GM19035 (cell line): ENCODE measurements around the gene PURA.

Experiments used
- ATAC-seq: cut with Tn5 transposase; IDR thresholded peaks from one replicate; pipeline ENCODE4 v1.9.1; 2021; ENCODE audit not compliant: unreplicated experiment

PURA gene

DNA sequence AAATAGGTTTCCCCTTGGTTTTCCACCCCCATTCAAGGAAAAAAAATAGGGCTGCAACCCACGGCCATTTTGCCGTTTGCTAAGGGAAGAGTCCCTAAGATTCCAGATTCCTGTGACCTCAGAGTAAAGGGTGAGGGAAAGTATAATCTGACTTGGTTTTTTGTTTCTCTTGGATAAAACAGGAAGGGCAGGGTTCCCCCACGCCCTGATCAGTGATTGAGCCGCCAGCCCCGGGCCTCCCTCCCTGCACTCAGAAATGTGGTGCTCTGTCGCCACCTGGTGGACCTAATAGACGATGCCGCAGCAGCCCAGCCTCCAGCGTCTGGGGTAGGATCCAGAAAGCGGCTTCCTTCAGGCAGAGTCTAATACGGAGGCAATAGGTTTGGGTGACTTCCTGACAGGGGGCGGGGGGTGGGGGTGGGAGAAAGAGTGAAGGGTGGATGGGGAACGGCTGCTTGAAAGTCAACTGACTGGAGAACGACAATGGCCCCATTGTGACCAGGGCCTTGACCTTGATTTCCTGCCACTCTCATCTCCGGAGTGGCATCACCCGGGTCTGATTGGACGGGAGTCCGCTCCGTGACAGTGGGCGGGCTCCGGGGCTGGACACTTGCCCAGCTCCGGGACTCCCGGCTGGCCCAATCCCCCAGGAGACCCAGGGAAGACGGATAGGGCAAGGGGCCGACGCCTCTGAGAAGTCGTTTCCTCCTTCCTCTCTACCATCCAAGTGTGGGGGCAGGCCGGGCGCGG lies 43.3 kb downstream of the PURA start:
- ATAC-seq = peak; percentile 96

DNA sequence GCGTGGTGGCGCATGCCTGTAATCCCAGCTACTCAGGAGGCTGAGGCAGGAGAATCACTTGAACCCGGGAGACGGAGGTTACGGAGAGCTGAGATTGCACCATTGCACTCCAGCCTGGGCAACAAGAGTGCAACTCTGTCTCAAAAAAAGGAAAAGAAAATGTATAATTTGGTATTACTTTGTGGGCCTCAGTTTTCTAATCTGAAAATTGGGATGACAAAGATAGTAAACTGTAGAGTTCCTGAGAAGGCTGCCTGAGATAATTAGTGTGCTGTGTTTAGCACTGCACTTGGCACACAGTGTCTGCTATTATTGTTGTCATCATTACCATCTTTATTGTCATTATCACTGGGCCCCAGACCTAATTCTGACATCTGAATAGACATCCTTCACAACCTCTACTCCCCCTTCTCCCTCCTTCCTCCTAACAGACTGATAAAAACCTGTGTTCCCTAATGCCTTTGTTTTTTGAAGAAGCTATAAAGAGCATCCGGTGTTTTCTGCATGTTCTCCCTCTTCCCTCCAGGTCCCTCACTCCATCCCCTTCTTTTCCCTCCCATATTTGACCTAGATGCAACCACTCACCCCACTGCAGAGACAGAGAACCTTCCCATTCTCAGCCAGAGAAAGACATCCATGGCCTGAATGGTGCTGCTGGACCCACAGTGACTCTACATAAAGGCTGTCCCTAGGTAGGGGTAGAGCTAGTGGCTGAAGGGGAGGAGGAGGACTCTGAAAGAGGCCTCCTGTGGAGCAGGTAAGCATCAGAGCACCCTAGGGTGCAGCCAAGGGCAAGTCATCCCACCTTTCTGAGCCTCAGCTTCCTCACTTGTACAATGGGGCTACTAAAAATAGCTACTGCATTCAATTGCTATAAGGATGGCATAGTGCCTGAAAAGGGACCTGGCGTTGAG lies 45.4 kb downstream of the PURA start:
- no peak for ATAC-seq

DNA sequence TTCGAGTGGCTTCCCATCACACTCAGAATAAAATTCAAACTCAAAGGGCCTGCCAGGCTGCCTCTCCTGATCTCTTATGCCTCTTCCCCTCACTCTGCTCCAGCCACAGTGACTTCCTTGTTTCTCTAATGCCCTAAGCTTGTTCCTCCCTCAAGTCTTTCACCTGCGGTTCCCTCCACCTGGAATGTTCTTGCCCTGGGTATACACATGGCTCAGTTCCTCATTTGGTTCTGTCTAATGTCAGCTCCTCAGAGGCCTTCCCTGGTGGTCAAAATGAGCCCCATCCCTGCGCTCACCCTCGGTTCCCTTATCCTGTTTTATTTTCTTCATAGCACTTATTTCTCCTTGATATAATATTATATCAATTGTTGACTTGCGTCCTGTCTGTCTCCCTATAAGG lies 48.4 kb downstream of the PURA start:
- no peak for ATAC-seq

DNA sequence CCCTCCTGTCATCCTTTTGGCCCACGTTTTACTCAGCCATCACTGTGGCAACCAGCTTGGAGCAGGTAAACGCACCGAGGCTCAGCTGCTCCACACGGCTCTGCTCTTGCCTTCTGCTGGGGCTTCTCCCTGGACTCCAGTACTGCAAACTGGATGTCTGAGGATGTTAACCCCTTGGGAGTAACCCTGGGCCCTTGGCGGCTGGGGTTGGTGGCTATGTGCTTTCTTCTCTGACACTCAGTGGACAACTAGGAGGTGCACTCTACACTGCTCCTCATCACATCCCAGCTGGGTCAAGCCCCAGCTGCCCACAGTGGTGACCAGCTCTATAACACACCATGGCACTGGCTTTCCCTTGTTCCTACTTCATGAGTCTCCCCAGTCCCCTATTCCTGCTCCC lies 48.9 kb downstream of the PURA start:
- no peak for ATAC-seq

DNA sequence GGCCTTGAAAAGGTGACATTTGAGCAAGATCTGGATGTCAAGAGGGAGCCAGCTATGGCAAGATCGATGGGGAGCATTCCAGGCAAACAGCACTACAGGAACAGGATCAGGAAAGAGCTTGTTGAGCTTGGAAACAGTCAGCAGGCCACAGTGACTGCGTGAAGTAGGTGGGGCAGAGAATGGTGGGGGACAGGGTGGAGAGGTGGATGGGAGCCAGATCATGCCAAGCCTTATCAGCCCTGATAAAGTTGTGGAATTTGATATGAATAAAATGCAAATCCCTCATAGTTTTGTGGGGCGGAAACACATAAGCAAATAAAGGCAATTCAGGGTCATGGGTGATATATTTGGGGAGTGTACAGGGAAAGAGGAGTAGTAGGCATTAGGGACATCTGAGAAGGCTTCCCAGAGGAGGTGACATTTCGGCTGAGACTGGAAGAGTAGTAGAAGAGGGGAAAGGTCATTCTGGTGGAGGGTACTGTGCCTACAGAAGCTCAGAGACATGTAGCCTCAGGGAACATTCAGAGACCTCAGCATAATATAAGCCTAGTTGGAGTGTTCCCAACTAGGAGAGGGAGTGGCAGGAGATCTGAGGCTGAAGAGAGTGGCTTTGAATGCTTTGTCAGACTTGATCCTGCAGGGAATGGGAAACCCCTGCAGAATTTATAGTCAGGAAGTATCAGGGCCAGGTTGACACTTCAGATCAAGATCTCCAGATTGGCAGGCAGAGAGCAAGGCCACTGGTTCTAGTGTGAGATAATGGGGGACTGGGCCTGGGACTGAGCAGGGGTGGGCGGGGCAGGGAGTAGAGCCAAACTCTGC lies 51.4 kb downstream of the PURA start:
- no peak for ATAC-seq

DNA sequence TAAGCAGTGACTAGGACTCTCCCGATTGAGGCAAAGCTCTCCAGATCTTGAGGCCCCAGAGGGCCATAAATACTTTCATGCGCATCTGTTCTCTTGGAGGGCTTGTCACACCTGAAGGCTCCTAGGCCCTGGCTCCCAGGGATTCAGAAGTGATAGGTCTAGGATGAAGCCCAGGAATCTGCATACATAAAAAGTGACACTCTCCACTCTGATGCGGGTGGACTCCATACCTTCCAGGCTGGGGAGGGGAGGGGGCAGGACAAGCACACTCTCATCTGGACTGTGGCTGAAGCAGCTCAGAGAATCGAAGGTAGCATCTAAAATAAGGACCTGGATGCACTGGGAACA lies 52.0 kb downstream of the PURA start:
- ATAC-seq = no peak

DNA sequence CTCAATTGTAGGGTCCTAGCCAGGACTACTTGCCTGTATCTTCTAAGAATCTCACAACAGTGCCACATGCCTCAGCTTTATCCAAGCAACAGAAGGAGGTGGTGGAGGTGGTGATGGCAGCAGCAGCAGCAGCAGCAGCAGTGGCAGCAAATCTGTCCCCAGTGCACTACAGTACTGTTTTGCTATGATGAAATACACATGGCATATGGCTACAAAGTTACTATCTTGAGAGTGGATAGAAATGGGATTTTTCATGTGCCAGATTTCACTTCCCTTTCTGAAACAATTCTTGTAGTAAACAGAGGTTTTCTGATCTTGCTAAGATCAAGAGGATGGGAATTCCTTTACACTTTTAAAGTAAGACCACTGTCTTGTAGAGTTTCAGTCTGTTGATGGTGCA lies 53.0 kb downstream of the PURA start:
- ATAC-seq = no peak

DNA sequence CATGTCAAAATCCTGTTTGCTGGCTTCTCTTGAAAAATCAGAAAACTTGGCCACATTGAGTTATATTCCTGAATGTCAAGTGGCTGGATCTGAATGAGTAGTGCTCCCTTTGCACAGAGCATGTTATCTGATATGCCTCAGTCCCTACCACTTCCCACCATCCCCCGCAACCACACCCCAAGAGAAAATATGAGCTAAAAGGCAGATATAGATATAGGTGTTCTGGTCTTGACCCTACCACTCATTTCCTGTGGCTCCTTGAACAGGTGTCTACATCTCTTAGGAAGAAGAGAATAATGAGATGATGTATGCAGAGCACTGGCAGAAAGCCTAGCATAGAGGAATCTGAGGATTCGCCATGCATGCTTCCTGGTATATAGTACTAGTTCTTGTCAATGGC lies 54.5 kb downstream of the PURA start:
- no peak for ATAC-seq

DNA sequence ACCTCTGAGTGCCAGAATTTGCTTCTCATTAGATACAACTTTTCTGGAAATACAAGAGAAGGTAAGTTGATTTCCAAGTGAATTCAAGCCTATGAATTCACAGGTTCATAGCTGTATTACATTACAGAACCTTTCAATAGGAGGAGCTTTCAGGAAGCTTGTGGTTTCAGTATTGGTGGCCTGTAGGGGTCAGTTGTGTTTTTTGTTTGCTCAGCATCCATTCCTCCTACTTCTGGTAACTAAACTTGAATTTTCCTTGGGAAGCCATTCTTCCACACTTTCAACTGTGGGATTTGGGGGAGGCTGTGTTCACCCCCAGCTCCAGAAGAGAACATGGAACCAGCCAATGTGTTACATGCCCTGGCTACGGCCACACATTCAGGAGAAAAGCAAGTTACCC lies 55.5 kb downstream of the PURA start:
- ATAC-seq = no peak

DNA sequence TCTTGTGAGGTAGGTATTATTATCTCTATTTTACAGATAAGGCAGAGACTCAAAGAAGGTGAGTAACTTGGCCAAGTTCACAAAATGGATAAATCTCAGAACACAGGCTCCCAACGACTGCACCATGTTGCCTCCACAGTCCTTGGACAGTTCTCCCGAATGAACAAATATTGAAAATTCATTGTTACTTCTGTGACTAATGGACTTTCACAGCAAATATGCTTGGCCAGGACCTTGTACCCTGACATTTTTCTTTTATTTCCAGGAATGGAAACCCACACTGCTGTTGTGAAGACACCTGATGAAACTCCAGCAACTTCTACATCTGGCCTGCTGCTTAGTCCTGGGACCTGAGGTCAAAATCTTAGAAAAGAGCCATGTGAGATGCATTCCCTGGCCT lies 58.6 kb downstream of the PURA start:
- no peak for ATAC-seq

DNA sequence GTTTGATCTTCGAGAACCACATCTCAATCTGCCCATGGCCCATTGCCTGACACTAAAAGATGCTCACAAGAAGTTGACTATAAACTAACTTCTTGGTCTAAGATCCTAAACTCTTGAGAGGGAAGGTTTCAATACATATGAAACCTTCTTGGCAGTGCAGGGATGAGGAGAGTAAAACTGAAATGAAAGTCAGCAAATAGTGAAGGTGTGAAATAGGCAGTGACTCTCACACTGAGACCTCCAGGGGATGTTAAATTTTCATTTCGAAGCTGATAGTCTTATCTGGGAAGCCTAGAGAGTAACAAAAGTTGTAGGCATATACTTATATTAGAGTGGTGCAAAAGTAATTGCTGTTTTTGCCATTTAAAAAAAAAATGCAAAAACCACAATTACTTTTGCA lies 60.1 kb downstream of the PURA start:
- ATAC-seq = no peak

DNA sequence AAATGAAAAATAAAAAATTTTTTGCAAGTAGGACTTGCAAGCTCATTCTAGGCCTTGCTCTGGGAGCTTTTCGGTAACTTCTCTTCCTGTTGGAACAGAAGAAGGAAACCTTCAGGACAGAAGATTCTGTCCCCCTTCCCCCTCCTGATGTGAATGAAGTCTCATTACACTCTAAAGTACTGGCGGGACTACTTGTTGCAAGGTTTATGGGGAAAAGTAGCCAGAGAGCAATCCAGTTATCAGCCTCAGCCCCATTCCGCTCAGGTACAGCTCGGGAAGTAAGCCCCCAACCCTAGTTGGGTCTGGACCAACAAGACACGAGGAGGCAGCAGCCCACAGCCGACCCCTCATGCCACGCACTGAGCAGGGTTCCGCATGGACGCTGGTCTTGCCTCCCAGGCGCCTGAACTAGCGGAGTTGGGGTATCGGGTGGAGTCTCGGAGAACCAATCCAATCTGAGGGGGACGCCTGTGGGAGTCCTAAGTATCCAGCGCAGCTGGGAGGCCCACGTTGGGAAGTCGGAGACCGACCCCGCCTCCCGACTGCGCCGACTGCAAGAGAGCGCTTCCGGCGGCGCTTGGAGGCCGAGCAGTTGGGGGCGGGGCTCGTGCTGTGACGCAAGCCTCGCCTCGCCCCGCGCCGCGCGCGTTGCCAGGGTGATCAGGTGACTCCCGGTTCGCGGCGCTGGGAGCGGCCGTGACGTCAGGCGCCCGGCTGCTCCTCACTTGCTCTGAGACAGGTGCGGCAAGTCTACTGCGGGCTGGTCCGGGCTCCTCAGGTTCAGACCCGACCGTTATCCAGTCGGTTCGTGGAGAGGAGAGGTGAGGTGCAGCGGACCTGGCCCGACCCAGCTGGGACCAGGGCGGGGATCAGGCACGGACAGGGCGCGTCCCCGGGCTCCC lies 60.8 kb downstream of the PURA start, which contains the start of gene CYSTM1:
Gene CYSTM1, plus strand, starts transcription at position 724 of the 902 bp plus-strand sequence. CDS start 19,278 bp downstream, outside the sequence.
- peak; percentile 97 for ATAC-seq
